Stimulated activated CD8-positive, alpha-beta memory T cell treated with anti-CD3 and anti-CD28 coated beads, Interleukin-4, amount 100 ng/mL, for 48 hours (primary cell): Measurements from ENCODE around the gene NAV2.

Experiments used
- DNase-seq: peaks from one replicate; pipeline ENCODE4 v3.0.0-alpha.2; 2020

The NAV2 gene

DNA sequence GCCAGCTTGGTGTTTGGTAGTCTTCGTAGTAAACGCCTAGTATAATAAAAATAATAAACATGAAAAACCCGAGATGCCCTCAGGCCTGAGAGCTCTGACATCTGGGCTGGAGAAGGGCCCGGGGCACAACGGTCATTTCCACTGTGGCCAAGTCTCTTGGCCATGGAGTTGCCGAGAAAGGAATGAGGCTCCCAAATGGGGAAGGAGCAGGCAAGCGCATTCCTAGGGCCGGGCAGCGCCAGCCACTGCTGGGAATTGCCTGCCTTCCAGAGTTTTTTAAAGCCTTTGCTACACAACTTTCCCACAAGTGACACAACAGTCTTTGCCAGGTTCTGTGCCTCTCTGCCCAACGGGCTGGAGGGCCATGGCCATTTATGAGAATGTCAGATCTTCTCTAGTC is 103.4 kb downstream of the NAV2 start:
- DNase-seq = no peak

DNA sequence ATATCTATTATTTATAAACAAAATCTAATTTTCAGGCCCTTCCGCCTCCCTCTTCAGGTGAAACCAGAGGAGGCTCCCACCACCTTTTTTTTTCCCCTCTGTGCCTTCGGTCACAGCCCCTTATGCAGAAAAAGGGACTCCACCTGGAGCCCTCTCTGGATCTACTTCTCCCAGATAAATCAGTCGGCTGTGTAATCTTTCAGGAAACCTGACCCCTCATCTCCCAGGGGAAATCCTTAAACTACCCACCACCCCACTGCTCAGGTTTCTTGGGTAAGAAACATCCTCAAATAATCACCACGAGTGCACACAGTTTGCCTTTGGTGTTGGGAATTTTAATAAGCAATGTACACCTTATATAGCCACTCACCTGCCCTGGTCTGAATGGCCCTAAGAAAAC is 104.2 kb downstream of the NAV2 start:
- no peak for DNase-seq

DNA sequence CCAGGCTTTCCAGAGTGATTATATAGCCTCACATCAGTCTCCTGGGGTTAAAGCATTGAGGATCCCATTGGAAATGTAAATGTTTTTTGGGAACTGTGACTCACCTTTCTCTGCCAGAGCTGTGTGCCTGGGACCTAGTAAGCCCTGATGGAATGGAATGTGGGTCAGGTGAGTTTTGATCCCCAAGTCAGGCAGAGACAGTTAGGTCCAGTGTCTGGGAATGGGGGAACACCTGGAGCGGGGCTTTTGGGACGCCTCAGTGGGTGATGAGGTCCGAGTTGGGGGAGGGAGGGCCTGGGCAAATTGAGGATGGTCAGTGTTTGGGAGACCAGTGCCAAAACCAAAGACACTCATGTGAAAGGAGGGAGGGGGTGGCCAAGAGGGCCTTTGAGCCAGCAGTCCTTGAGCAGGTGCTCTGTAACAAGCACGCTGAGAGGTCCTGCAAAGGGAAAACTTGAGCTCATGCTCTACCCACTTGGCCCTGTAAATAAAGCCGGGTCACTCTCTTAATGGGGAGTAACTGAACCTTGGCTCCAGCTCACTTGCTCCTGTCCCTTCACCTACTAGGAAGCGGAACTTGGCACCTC is 104.7 kb downstream of the NAV2 start:
- DNase-seq = no peak

DNA sequence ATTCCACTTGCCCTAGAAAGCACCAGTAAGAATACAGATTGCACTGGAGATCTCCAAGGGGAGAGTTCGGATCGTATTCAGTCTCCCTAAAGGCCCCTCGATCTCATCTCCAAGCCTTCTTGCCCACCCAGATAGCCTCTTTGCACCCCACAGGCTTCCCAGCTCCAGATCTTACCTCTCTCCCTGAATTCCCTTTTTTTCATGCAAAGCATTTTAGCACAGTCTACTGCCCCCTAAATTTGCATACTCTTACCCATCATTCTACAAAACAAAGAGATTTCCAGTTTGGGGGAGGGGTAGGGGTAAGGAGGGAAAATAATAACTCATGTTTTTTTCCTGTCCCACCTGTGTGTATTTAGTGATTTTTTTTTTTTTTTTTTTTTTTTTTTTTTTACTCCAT is 105.2 kb downstream of the NAV2 start:
- DNase-seq = no peak

DNA sequence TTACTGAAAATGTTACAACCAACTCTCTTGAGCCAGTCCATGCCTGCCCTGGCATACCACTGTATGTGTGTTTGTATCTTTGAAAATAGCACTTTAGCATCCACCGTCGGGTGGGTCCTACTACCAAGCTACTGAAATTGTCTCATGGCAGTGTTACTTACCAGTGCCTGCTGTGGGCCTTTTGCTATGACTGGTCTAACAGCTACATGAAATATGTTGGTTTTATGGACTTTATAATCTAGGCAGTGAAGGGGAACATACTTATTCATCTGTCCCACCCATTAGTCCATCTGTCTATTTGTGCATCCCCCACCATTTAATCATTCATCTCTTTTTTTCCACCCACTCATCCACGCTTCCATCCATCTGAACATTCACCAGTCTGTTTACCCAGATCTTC is 106.0 kb downstream of the NAV2 start:
- no peak for DNase-seq

DNA sequence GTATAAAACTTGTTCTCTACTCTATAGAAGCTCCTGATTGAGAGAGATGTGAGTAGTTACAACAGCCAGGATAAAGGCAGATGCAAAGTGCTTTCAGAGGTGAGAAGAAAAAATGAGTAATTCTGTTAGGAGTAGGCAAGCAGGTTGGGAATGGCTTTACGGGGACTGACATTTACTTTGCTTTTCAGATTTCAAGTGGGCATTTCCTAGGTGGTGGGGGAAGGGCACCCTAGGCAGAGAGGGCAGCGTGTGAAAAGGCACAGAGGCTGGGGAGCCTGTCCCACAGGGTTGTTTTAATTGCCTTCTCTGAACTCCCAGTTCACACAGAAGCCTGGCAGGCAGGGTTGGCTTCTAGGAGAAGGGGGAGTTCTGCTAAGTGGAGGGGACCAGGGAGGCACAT is 106.5 kb downstream of the NAV2 start:
- DNase-seq = no peak

DNA sequence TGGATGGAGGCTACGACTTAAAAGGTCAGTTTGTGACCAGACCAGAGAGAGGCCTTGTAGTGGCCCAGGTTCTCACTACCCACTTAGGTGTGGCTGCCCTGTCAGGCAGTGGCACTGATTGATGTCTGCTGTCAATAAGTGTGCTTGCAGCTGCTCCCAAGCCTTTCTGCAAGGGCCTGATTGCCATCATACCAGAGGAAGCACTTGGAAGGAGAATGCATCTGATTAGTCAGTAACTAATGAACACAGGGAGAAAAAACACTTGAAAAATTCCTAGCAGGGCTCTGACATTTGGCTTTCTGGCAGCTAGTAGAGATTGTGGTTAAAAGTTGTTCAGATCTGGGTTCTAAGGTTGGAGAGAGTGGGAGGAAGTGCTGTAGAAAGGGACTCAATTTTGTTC is 107.5 kb downstream of the NAV2 start:
- no peak for DNase-seq

DNA sequence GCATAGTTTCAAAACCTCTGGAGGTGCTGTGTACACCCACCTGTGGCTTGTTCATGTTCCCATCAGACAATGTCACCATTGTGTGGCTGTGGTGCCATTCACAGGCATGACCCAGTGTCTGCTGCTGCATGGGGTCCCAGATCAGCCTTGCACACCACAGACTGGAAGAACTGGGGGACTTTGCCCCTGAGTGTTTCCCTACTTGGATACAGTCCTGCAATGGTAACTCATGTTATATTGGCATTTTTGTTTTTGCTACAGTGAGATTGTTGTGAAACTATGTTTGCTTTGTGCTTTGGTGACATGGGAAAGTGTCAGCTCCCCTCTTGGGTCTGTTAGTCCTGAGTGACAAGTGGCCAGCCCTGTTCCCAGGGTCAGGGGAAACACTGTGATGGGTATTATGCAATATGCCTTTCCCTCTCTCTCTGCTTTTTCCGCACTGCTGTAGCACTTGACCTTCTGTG is 108.8 kb downstream of the NAV2 start:
- DNase-seq = no peak

DNA sequence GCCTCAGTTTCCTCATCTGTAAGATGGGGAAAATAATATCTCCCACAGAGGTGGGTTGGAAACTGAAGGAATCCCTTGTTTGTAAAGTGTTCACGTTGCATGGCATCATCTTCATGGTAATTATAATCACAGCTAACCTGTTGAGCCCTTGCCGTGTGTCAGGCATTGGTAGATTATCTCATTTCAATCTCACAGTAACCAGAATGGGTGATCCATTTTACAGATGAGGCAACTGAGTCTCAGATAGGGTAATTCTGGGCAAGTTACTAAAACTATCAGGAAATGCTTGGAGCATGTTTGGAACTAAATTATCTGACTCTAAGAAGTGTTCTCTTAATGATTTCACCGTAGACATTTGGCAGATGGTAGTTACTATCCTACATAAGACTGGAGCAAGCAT is 109.4 kb downstream of the NAV2 start:
- DNase-seq = no peak

DNA sequence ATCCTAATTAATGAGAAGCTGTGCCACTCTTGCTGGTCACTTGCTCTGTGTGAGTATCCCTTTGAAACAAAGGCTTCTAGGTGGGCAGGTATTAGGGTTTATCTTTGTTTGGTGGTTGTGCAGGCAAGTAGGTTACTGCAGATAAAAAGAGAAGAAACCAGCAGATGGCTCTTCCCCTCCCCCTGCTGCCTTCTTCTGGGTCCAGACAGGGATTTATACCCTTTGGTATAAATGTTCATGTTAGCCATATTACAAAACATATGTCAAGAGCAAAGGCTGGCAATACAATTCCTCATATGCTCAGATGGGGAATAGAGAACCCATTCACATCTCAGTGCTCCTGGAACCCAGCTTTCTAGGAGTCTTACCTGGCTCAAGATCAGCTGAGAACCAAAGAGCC is 109.9 kb downstream of the NAV2 start:
- no peak for DNase-seq

DNA sequence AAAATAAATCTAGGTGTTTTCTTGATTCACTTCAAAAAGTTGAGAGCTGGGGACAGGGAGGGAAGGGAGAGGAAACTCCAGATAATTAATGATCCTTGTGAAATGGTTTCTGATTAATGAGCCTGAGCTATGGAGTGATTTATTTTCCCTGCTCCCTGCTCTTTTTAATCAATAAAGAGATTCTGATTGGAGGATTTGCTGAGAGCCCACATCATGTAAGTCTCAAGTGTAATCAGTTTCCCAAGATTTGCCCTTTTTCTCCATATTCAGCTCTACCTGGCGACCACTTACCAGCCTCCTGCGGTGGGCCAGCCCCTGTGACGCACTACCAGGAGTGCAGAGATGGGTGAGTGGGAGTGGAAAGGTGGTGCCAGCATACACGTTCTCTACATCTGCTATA is 114.0 kb downstream of the NAV2 start:
- no peak for DNase-seq

DNA sequence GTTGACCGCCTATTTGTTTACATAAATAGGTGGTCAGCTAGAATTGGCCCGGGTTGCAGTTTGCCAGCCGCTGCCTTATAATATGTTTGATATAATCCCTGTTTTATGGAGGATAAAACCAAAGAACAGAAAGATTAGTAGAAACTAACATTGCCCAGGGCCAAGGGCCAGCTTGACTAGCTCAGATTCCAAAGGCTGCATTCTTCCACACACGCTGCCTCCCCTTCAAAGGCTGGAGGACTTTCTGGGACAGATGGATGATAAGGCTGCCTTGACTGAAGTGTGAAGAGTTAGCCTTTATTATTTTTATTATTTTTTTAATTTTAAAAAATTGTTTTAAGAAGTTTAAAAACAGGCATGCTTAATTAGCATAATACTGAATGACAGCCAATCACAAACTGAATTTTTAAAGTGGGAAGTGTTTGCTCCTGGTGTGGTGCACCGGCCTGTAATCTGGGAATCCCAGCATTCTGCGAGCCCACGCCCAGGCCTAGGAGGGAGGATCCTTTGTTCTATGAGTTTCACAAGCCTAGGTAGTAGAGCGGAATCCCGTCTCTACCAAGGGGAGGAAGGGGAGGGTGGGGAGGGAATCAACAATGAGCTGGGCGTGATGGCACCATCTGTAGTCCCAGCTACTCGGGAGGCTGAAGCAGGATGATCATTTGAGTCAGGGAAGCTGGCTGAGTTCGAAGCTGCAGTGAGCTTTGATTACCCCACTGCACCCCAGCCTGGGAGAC is 114.9 kb downstream of the NAV2 start:
- DNase-seq = no peak

DNA sequence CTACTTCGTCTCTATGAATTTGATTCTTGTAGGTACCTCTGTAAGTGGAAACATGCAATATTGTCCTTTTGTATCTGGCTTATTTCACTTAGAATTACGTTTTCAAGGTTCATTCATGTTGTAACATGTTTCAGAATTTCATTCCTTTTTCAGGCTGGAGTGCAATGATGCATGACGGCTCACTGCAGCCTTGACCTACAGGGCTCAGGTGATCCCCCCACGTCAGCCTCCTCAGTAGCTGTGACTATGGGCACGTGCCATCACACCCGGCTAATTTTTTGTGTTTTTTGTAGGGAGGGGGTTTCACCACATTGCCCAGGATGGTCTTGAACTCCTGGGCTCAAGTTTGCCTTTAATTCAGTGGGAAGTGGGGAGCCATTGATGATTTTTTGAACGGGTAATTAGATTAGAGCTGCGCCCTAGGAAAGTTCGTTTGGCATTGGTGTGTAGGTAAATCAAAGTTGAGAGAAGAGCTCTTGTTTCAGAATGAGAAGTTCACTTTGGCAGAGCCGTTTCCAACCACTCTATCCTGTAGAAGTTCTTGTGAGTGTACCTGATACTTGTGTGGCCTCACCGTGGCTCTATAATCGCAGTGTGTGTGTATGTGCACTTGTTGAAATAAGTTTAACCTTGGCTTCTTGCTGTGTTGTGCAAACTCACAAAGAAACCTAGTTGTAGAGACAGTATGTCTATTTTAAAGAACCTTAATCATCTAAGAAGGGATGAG is 115.9 kb downstream of the NAV2 start:
- no peak for DNase-seq

DNA sequence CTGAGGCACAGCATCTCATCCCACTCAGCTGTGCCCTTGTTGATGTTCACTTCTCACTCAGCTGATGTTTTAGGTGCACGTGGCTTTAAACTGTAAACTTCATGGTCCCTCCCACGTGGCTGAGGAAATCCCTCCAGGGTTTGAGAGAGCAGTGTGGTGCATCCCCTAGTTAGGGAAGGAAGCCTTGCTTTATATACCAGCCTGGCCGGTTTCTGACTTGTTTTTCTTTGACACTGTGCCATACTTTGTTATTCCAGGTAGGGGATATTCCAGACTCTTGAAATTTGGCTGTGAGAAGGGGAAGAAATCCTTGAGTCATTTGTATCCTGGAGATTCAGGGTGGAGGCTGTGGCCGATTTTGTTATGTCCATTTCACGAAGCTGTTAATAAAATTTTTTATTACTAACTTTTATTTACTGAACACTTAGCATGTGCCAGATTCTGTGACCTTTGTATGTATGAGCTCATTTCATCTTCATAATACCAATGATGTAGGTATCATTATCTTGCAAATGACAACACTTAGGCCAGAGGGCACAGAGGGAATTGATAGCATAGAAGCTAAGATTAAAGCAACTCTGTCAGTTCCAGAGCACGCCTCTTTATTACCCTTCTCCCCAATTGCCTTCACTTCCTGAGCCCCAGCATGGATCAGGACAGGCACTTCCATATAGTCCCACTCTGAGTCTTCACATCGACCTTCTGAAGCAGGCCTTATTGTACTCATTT is 116.6 kb downstream of the NAV2 start:
- DNase-seq = no peak

DNA sequence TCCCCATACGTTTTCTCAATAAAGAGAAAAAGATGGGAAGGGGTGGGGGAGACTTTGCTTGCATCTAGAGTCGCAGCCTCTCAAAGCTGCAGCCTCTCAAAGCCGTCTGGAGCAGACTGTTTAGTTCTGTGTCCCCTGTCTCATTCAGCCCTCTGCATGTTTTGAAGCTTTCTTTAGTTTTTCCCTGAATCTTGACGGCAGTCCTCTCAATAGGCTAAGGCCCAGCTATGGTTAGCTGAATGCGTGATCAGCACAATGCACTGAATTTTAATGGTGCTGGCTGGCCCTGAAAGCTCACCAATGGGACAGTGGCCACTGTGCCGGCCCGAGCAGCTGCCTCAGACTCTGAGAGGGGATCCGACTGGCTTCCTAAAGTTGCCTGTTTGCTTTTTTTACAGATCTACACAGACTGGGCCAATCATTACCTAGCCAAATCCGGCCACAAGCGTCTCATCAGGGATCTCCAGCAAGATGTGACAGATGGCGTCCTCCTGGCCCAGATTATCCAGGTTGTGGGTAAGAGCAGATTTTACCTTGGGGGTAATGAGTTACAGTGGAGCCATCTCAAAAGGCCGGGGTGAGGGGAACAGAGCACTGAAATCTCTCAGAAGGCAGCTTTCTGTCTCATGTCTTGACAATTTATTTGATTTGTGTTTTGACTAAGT is 119.6 kb downstream of the NAV2 start:
- no peak for DNase-seq

DNA sequence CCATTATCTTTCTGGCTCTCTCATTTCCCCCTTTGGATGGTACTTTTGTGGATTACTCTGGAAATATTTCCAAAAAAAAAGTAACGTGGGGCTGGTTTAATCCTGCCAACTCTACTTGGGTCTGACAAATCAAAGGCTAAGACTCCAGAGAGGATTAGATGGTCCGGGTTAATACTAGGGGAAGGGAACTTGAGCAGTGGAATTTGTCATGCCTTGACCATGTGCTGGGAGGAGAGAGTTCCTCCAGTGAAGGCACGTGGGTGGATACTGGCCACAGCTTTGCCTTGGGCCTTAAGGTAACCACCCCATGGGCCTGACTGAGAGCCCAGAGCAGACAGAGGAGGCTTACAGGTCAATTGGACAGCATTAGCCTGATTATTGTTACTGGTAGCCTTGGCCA is 120.3 kb downstream of the NAV2 start:
- DNase-seq = no peak

DNA sequence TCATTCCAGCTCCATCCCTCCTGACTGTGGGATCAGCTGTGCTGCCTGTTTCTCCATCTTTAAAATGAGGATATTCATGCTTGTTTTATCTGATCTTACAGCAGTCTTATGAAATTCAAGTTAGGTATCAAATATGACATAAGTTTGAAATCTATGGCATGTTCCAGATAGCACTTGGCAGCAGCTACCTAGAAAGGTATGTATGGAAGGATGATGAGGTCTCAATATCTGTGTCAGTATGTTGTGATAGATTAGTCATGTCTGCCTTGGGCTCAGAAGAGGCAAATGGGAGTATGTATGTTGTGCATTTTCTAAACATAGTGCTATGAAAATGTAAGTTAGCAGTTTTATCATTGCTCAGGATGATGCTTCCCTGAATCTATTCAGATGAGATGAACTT is 122.1 kb downstream of the NAV2 start:
- no peak for DNase-seq

DNA sequence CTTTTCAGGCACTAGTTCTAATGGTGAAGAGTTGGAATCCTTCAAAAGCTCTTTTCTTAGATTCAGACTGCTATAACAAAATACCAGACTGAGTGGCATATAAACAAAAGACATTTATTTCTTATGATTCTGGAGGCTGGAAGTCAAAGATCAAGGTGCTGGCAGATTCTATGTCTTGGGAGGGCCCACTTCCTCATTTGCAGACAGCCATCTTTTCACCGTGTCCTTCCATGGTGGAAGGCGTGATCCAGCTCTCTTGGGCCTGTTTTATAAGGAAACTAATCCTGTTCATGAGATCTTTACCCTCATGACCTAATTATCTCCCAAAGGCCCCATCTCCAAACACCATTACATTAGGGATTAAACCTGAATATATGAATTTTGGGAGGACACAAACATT is 124.0 kb downstream of the NAV2 start:
- no peak for DNase-seq

DNA sequence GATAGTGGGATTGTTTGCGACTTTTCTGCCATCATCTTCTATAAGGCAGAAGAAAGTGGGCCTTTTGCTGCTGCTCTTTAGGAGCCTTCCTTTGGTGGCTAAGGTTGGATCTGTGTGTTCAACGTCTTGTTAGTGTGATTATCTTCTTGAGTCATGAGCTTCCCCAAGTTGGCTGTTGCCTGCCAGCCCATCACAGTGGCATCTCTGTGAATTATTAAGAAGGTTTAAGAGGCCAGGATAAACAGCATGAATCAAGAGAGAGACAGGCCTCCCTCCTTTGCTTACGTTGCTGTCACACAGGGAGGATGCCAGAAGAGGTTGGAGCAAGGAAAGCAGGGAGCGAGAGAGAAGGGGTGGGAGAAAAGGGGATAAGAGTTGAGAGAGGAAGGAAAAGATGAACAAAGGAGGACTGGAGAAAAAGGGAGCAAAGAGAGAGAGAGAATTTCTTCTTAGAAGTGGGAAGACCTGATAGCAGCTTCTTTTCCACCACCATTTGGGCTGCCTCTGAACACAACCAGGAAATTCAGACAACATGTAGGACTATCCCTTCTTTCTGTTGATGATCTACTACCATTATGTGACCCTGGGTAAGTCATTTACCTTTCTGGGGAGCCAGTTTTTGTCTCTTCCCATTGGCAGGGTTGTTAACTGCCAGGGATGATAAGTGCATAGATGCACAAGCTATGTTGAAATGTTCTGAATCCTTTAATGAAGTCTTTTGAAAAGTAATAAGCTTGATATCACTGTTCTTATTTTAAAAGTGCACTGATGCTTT is 126.5 kb downstream of the NAV2 start:
- no peak for DNase-seq

DNA sequence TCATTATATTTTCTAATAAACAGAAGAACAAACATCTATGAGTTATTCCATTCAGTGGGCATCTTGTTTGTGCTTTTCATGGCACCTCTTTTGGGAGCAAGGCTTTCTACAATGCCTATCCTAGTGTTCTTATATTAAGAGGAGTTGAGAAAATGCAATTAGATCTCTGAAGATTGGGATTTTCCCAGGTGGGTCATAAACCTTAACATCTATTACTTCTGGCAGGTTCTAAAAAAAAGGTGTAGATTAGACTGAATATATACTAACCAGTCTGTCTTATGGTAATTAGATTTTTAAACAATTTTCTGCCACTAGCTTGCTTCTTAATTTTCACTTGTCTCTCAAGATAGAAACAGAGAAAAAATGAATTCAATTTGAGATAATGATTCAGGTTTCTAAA is 128.3 kb downstream of the NAV2 start:
- no peak for DNase-seq

DNA sequence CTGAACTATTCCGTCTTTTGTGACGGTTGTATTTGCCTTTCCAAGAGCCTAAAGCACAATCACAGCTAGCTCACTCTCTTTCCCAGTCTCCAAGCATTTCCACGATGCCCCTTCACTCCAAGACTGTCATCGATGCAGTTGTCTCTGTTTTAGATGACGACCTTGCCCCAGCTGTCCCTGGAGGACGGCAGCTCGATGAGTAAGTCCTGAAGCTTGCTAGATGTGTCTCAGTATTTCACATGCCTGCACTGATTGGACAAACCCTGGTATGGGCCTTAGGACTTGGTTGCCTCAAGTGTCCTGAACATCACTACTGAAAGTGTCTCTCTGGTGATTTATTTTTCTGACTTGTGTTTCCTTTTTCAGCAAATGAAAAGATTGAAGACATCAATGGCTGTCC is 129.9 kb downstream of the NAV2 start:
- no peak for DNase-seq

DNA sequence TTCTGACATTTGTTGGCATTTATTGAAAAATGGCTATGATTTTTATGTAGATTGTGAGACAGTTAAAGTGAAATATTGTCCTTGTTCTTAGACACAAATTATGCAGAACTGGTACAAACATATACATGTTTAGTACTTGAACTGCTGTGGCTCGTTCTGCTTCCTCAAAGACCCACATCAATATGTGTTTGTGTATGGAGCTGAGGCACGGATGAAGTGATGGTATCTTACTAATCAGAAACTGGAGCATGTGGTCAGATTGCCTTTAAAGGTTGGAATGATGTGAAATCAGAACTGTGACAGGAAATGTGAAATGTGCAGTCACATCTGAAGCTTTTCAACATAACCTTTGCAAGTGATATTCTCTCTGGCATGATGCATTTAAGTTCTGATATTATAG is 130.4 kb downstream of the NAV2 start:
- DNase-seq = no peak
